ENCODE data around the gene C17orf75.
A peak's percentile ranks its signal among the peaks of the same experiment; 100 is the strongest.
"Not testable (repeated sequence)": the region's sequence is repeated elsewhere in the genome, so short reads cannot be mapped to it uniquely, and the experiment has no call there.

Gene C17orf75, protein sequence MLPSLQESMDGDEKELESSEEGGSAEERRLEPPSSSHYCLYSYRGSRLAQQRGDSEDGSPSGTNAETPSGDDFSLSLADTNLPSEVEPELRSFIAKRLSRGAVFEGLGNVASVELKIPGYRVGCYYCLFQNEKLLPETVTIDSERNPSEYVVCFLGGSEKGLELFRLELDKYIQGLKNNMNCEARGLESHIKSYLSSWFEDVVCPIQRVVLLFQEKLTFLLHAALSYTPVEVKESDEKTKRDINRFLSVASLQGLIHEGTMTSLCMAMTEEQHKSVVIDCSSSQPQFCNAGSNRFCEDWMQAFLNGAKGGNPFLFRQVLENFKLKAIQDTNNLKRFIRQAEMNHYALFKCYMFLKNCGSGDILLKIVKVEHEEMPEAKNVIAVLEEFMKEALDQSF

DNA sequence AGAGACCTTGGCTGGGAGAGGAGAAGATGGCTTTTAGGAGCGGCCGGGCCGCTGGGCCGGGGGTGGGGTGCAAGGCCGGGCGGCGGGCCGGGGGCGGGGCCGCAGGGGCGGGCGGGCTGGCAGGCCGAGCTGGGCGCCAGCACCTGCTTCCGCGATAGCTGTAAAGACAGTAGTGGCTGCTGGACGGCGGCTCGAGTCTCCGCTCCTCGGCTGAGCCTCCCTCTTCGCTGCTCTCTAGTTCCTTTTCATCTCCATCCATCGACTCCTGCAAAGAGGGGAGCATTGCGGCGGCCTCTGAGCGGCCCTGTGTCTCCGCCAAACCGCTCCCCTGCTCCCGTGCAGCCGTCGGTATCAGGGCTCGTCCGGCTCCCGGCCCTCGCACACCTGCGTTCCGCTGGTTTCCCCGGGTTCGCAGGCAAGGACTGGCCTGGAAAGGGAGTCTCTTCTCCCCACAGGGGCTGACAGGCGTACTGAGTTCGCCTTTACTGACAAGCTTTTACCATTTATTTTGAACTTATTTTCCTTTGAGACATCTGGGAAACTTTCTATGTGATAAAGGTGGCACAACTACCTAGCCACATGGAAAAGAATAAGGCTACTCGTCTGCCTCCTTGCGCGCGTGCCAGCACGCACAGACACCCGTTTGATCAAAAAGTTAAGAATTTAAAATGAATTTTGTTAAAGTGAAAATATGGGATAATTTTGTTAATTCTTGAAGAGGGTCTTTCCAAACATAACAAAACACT is at the start of gene C17orf75:
Gene C17orf75 (minus strand): TSS at position 317 of the 746 bp plus-strand sequence. CDS start 34 bp downstream, at position 283.
- peak within 1 kb of the TSS; percentile 67 for H3K4me3 ChIP-seq (replicated peaks; ENCODE audit: low read depth, low read length)
- TF ChIP-seq, protein P1, sequence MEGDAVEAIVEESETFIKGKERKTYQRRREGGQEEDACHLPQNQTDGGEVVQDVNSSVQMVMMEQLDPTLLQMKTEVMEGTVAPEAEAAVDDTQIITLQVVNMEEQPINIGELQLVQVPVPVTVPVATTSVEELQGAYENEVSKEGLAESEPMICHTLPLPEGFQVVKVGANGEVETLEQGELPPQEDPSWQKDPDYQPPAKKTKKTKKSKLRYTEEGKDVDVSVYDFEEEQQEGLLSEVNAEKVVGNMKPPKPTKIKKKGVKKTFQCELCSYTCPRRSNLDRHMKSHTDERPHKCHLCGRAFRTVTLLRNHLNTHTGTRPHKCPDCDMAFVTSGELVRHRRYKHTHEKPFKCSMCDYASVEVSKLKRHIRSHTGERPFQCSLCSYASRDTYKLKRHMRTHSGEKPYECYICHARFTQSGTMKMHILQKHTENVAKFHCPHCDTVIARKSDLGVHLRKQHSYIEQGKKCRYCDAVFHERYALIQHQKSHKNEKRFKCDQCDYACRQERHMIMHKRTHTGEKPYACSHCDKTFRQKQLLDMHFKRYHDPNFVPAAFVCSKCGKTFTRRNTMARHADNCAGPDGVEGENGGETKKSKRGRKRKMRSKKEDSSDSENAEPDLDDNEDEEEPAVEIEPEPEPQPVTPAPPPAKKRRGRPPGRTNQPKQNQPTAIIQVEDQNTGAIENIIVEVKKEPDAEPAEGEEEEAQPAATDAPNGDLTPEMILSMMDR (IDR thresholded peaks at IDR 0.05; ENCODE audit: low read depth, low read length, missing control alignments): no peak
- peak; percentile 48 for DNase-seq (ENCODE audit: extremely low read depth, low read depth)

DNA sequence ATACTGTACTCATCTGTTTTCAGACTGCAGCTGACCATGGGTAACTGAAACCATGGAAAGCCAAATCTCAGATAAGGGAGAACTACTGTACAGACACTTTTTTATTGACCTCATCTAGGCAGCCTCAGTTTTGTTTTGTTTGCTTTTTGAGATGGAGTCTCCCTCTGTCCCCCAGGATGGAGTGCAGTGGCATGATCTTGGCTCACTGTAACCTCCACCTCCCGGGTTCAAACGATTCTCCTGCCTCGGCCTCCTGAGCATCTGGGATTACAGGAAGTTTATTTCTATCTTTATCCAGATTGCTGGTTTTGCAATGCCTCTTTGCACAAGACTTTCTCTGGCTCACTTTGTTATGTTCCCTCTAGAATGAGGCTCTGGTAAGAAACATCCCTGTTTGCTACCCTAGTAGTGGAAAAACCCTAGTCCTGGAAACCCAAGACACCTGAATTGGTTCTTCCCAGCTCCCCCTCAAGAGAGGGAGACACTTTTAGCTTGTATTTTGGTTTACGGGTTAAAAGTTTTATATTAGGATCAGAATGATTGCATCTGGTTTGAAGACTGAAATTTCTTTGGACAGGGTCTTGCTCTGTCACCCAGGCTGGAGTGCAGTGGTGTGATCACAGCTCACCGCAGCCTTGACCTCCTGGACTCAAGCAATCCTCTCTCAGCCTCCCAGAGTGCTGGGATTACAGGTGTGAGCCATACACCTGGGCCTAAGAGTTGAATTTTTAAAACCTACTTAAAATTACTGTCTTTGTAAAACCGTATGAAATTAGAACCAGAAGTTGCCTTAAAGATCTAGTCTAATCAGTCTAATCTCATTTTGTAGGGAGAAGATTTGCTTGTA is 46.9 kb upstream of the C17orf75 start:
- TF ChIP-seq, protein P1 (IDR thresholded peaks at IDR 0.05; ENCODE audit: low read depth, low read length, missing control alignments): no peak
- H3K4me3 ChIP-seq (replicated peaks; ENCODE audit: low read depth, low read length): no peak overlapping the region
- DNase-seq (ENCODE audit: extremely low read depth, low read depth): no peak

DNA sequence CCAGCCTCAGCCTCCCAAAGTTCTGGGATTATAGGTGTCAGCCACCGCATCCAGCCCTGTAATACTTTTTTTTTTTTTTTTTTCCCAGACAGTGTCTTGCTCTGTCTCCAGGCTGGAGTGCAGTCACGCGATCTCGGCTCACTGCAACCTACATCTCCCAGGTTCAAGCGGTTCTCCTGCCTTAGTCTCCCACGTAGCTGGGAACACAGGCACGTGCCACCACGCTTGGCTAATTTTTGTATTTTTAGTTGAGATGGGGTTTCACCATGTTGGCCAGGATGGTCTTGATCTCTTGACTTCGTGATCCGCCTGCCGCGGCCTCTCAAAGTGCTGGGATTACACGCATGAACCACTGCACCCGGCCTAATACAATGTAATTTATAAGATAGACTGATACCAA is 46.2 kb upstream of the C17orf75 start:
- DNase-seq (ENCODE audit: extremely low read depth, low read depth); H3K4me3 ChIP-seq (replicated peaks; ENCODE audit: low read depth, low read length): not testable (repeated sequence)

DNA sequence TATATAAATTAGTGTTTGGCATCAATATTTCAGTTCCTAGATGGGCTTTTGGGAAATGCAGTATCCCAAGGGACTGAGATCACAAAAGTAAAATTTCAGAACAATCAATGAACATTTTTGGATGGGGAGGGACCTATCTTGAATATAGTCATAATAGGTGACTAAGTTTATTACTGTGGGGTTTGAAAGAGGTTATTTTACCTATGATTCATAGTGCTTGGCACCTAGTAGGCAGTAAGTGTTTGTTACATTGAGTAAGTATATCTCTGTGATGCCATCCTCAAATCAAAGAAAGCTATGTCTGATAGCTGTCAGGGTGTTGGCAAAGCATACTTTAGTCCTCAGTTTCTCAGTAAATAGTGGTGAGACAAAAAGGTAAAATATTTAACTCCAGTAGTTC is 44.9 kb upstream of the C17orf75 start:
- no peak for DNase-seq (ENCODE audit: extremely low read depth, low read depth)
- no peak overlapping the region for H3K4me3 ChIP-seq (replicated peaks; ENCODE audit: low read depth, low read length)
- TF ChIP-seq, protein P1 (IDR thresholded peaks at IDR 0.05; ENCODE audit: low read depth, low read length, missing control alignments): no peak

DNA sequence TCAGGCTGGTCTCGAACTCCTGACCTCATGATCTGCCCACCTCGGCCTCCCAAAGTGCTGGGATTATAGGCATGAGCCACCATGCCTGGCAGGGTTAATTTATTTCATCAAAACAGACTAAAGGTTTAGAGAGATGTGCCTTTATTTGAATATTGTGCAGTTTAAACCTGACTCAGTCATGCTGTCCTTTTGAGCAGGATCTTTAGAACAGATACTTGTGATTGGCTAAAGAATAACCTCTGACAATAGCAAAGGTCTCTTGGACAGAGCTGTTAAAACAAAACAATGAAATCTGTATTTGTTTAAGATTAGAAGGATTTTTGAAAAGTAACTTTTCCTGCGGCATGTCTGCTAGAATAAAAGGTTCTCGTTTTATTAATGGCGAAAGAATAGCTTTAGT is 44.0 kb upstream of the C17orf75 start:
- TF ChIP-seq, protein P1 (IDR thresholded peaks at IDR 0.05; ENCODE audit: low read depth, low read length, missing control alignments): no peak
- no peak overlapping the region for H3K4me3 ChIP-seq (replicated peaks; ENCODE audit: low read depth, low read length)
- no peak for DNase-seq (ENCODE audit: extremely low read depth, low read depth)

DNA sequence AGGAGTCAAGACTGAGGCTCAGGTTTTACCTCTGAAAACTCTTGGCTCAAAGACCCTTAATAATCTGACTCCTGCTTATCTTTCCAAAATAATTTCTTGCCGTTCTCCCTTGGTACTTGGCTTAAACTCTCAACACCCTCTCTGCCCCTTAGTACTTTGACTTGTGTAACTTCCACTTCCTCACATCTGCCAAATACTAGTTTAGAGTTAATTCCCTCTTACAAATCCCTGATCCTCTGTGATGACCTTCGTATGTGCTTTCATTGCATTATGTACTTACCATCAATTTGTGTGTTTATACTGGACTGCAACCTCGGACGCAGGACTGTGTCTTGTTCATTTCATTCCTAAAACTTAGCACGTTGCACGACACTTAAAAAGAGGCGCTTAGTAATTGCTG is 43.1 kb upstream of the C17orf75 start:
- H3K4me3 ChIP-seq (replicated peaks; ENCODE audit: low read depth, low read length): no peak overlapping the region
- DNase-seq (ENCODE audit: extremely low read depth, low read depth): no peak
- TF ChIP-seq, protein P1 (IDR thresholded peaks at IDR 0.05; ENCODE audit: low read depth, low read length, missing control alignments): no peak

Data from HFF-Myc (cell line).